Kidney (tissue), 14 donors: ENCODE measurements around the gene BTBD9. TPM values are rescaled to one million over a fixed set of nuclear protein-coding genes. Genes with fewer than 3 reads are reported as not detected.
"Not testable (repeated sequence)": the region's sequence is repeated elsewhere in the genome, so short reads cannot be mapped to it uniquely, and the experiment has no call there.

ENCODE experiments used
- DNase-seq, 5 donors: peaks; one replicate each; pipeline ENCODE4 v3.0.0-alpha.2; 2013 to 2020
- FAIRE-seq: peaks from 2 replicates; lab custom pipeline; 2012; peaks lifted over from hg19 to GRCh38; lab: Jason Lieb, UNC
- H3K27ac ChIP-seq, 2 donors: one replicate each; pipeline ENCODE4 v1.7.0; 2013; ENCODE audit warnings: low read depth in 2 of 2, low read length in 2 of 2, inconsistent platforms in 1 of 2
- H3K27me3 ChIP-seq: one replicate; pipeline ENCODE4 v1.7.1; 2013; ENCODE audit warnings: low read length, inconsistent platforms; ENCODE audit not compliant: control insufficient read depth, insufficient read depth
- H3K36me3 ChIP-seq, 3 donors: one replicate each; pipeline versions ENCODE4 v1.7.0 to v1.7.1; 2013; ENCODE audit warnings: low read length in 3 of 3, control low read depth in 1 of 3, inconsistent platforms in 1 of 3; ENCODE audit not compliant: insufficient read depth in 3 of 3, control insufficient read depth in 2 of 3
- H3K4me1 ChIP-seq, 3 donors: one replicate each; pipeline versions ENCODE4 v1.7.0 to v1.7.1; 2013; ENCODE audit warnings: low read length in 3 of 3, inconsistent platforms in 1 of 3, low read depth in 1 of 3; ENCODE audit not compliant: control insufficient read depth in 2 of 3, insufficient read depth in 2 of 3
- H3K4me3 ChIP-seq, 3 donors: one replicate each; pipeline versions ENCODE4 v1.7.0 to v1.8.1; 2013; ENCODE audit warnings: low read length in 3 of 3, control low read depth in 1 of 3, inconsistent platforms in 1 of 3
- H3K9ac ChIP-seq, 3 donors: one replicate each; pipeline versions ENCODE4 v1.7.0 to v1.7.1; 2013; ENCODE audit warnings: low read length in 3 of 3, control low read depth in 1 of 3, inconsistent platforms in 1 of 3
- H3K9me3 ChIP-seq, 3 donors: one replicate each; pipeline versions ENCODE4 v1.7.0 to v1.7.1; 2013; ENCODE audit warnings: low read length in 3 of 3, control low read depth in 1 of 3, inconsistent platforms in 1 of 3; ENCODE audit not compliant: control insufficient read depth in 2 of 3, insufficient read depth in 1 of 3
- CTCF ChIP-seq: IDR thresholded peaks from 3 replicates; pipeline ENCODE4 v1.5.1; 2012; ENCODE audit warnings: mild to moderate bottlenecking, moderate library complexity, borderline replicate concordance; ENCODE audit not compliant: insufficient read depth; ENCODE audit errors: extremely low read depth
- intact Hi-C: fragments of 100-400 bp; cut with DNase I; formaldehyde crosslinking; loops from one replicate; pipeline ENCODE4 v1.11.1; 2022
- polyA plus RNA-seq: library from polyadenylated mRNA; stranded (reverse); fragments of 350-450 nt; fragmentation: Illumina TruSeq; extraction: RNeasy Lipid Tissue Mini Kit (QIAGEN cat#74804); gene quantifications from one replicate; pipeline ENCODE4 v1.2.3, GENCODE V29; 2014; ENCODE audit warnings: low read depth, low replicate concordance; ENCODE audit not compliant: insufficient read depth
- total RNA-seq: library from RNA; stranded (reverse); fragmentation: NEBNext Ultra II Directional; extraction: Animal tissue kit (Norgen Biotek cat#: 25700); gene quantifications from one replicate; pipeline ENCODE4 v1.2.1, GENCODE V29; 2021
- donor health status: control.
- donor health status: control.
- donor health status: control.
- donor health status: control.
- donor health status: control.
- donor health status: DM: yes; HTN: yes; CAD: no.
- donor health status: Normal renal cell carcinoma (clear cell type).

Gene BTBD9
- total and polyA plus RNA-seq, 2 donors from 2014 or later = 4.2 to 29.9 TPM

GRCh38 chr6:38429546-38429945 is 210.2 kb downstream of the BTBD9 start:
- Histone ChIP-seq H3K9me3 (peaks cover 0 to 6% (median 0%) of the 10 kb centered on the region in 3 donors), H3K27ac (no peak overlapping the region), H3K36me3 (no peaks in the 10 kb centered on the region), H3K4me3 (no peak overlapping the region), H3K27me3 (no peaks in the 10 kb centered on the region), H3K4me1 (peaks cover 0 to 5% (median 0%) of the 10 kb centered on the region in 3 donors), H3K9ac (no peak overlapping the region)
- DNase-seq = no peak
- TF ChIP-seq CTCF = no peak
- intact Hi-C loops = no loop called here
- no peak for FAIRE-seq

- intact Hi-C loops = no loop called here
- Histone ChIP-seq H3K9me3 (peaks cover 0 to 6% (median 0%) of the 10 kb centered on the region in 3 donors), H3K4me1 (peaks cover 0 to 5% (median 0%) of the 10 kb centered on the region in 3 donors), H3K4me3 (no peak overlapping the region), H3K36me3 (no peaks in the 10 kb centered on the region), H3K27me3 (no peaks in the 10 kb centered on the region), H3K27ac (no peak overlapping the region), H3K9ac (peak overlapping the region in 1 of 3 donors; percentile 4)
- no peak for FAIRE-seq
- peak in 2 of 5 donors; percentile 11 to 25 for DNase-seq
- no peak for TF ChIP-seq CTCF
Observed at GRCh38 chr6:38427492-38428210, 212.1 kb downstream of the BTBD9 start.

- H3K4me1 ChIP-seq, H3K36me3 ChIP-seq, H3K9ac ChIP-seq, H3K4me3 ChIP-seq, intact Hi-C loops, H3K9me3 ChIP-seq, H3K27me3 ChIP-seq, H3K27ac ChIP-seq, FAIRE-seq: not testable (repeated sequence)
- DNase-seq = peak in 2 of 5 donors; percentile 14 to 30
Observed at GRCh38 chr6:38425788-38426488, 213.8 kb downstream of the BTBD9 start.

- no peak for FAIRE-seq
- Histone ChIP-seq H3K9ac (no peak overlapping the region), H3K4me3 (no peak overlapping the region)
Observed at GRCh38 chr6:38423746-38424145, 216.0 kb downstream of the BTBD9 start.

More at GRCh38 chr6:38423746-38424145, 216.0 kb downstream of the BTBD9 start:
- H3K36me3 ChIP-seq = no peaks in the 10 kb centered on the region
- intact Hi-C loops = no loop called here
- DNase-seq = no peak
- no peaks in the 10 kb centered on the region for H3K9me3 ChIP-seq
- no peak for TF ChIP-seq CTCF
- no peaks in the 10 kb centered on the region for H3K27me3 ChIP-seq
- peaks cover 0 to 5% (median 0%) of the 10 kb centered on the region in 3 donors for H3K4me1 ChIP-seq
- no peak overlapping the region for H3K27ac ChIP-seq
